Heart right ventricle (tissue), 16 donors: Measurements from ENCODE around the gene ZNF423. TPM values are rescaled to one million over a fixed set of nuclear protein-coding genes. Genes with fewer than 3 reads are reported as not detected.

ENCODE experiments used
- ATAC-seq, 8 donors: fragments of 200-7000 bp; cut with Tn5 transposase; one replicate each; pipeline ENCODE4 v1.9.1; 2020; ENCODE audit warnings: mild to moderate bottlenecking in 8 of 8, moderate library complexity in 8 of 8, moderate number of reproducible peaks in 1 of 8
- DNase-seq, 2 donors: peaks; one replicate each; pipeline ENCODE4 v3.0.0-alpha.2; 2020
- H3K27ac ChIP-seq, 10 donors: fragments of 200-600 bp; sonication (generic) in 2 of 10; one replicate each; pipeline versions ENCODE4 v1.5.0 to v1.8.0; 2020 to 2022; ENCODE audit warnings: mild to moderate bottlenecking in 3 of 10
- H3K27me3 ChIP-seq, 7 donors: fragments of 200-600 bp; one replicate each; pipeline ENCODE4 v1.8.0; 2021 to 2022; ENCODE audit warnings: mild to moderate bottlenecking in 2 of 7
- H3K36me3 ChIP-seq, 9 donors: fragments of 200-600 bp; sonication (generic) in 1 of 9; one replicate each; pipeline versions ENCODE4 v1.5.0 to v1.8.0; 2020 to 2022; ENCODE audit warnings: mild to moderate bottlenecking in 2 of 9
- H3K4me1 ChIP-seq, 9 donors: fragments of 200-600 bp; sonication (generic) in 1 of 9; one replicate each; pipeline versions ENCODE4 v1.5.0 to v1.8.0; 2020 to 2022; ENCODE audit warnings: mild to moderate bottlenecking in 4 of 9
- H3K4me3 ChIP-seq, 10 donors: fragments of 200-600 bp; sonication (generic) in 2 of 10; one replicate each; pipeline versions ENCODE4 v1.5.0 to v1.8.0; 2020 to 2022; ENCODE audit warnings: mild to moderate bottlenecking in 7 of 10, moderate library complexity in 2 of 10
- H3K9me3 ChIP-seq, 11 donors: fragments of 200-600 bp in 10 of 11; sonication (generic) in 2 of 11; one replicate each; pipeline versions ENCODE4 v1.5.0 to v1.8.0; 2013 to 2022; ENCODE audit warnings: mild to moderate bottlenecking in 2 of 11, control low read depth in 1 of 11, moderate library complexity in 1 of 11
- WGBS, 2 donors: extraction: QIAGEN DNeasy Blood & Tissue Kit; methylation state at CpG; one replicate each; pipeline ENCODE4 v1.1.7; 2013; ENCODE audit warnings: inconsistent platforms in 1 of 2; 5-methylcytosine and 5-hydroxymethylcytosine counted together
- intact Hi-C, 10 donors: fragments of 100-400 bp; cut with DNase I; formaldehyde crosslinking; loops; one replicate each; pipeline versions ENCODE4 v1.11.1 to v1.14.2; 2022
- polyA plus RNA-seq, 2 donors: library from polyadenylated mRNA; stranded (reverse); fragments of 200-250 nt; gene quantifications; one replicate each; pipeline ENCODE4 v1.2.3, GENCODE V29; 2013
- total RNA-seq, 10 donors: library from RNA; stranded (reverse); fragmentation: NEBNext Ultra II Directional in 3 of 10; extraction: Animal tissue kit (Norgen Biotek cat#: 25700) in 3 of 10; gene quantifications; one replicate each; pipeline versions ENCODE4 v1.2.1 to v1.2.4, GENCODE V29; 2021 to 2023
- TF ChIP-seq, protein P1 (sequence below), 9 donors: fragments of 200-600 bp; sonication (generic) in 2 of 9; IDR thresholded peaks; one replicate each; pipeline versions ENCODE4 v1.5.0 to v1.8.0; 2021 to 2022; ENCODE audit warnings: antibody characterized with exemption in 9 of 9, mild to moderate bottlenecking in 5 of 9, moderate library complexity in 1 of 9
- donor health status: Arrhythmogenic right ventricular cardiomyopathy.
- donor health status: ischemic (EF 13 %, LVEDD 7.1; RV severe dilation, severe dysfunction).
- donor health status: healthy with polysubstance abuse.
- donor health status: DM: no; HTN: yes; CAD: no.
- donor health status: DM: no; HTN: no; CAD: no.
- donor health status: ischemic (EF 25% LVEDD 6.9; RV normal size, moderate dysfunction).
- donor health status: ischemic (EF 25% LVEDD 5.7; RV mildly dilated, moderate dysfunction).
- donor health status: healthy.
- donor health status: DM: yes; HTN: yes; CAD: no.
- donor health status: Ischemic cardiomyopathy.
- donor health status: ischemic (EF 35%, LVEDD 5.7; RV mildly dilated, moderate dysfunction).
- donor health status: nonischemic (EF 11% LVEDD 7.7; RV severe dilation, severe dysfunction).
- donor health status: DM: yes; HTN: yes; CAD: no.
- donor health status: PGD.
- donor health status: ischemic (EF 29% LVEDD 5.4; RV normal size, mild dysfunction).
- donor health status: nonischemic (EF 23%, LVEDD 6.1; RV moderate dilation, normal function).

Gene ZNF423
- total and polyA plus RNA-seq, 12 donors = 2.6 to 10.6 (median 7.0) TPM

DNA sequence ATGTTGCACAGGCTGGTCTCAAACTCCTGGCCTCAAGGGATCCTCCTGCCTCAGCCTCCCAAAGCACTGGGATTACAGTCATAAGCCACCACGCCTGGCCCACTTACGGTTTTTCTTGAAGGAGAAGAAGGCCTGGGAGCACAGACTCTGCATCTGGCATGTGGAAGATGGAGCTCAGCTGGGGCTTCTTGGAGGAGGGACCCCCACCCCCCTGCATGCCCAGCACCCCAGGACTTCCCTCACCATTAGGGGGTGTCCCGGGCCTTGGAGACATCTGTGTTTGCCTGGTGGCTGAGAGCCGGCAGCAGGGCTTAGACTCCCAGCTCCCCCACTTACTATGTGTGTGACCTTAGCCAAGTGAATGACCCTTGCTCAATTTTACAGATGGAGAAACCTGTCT lies 204.7 kb downstream of the ZNF423 start:
- TF ChIP-seq, protein P1, sequence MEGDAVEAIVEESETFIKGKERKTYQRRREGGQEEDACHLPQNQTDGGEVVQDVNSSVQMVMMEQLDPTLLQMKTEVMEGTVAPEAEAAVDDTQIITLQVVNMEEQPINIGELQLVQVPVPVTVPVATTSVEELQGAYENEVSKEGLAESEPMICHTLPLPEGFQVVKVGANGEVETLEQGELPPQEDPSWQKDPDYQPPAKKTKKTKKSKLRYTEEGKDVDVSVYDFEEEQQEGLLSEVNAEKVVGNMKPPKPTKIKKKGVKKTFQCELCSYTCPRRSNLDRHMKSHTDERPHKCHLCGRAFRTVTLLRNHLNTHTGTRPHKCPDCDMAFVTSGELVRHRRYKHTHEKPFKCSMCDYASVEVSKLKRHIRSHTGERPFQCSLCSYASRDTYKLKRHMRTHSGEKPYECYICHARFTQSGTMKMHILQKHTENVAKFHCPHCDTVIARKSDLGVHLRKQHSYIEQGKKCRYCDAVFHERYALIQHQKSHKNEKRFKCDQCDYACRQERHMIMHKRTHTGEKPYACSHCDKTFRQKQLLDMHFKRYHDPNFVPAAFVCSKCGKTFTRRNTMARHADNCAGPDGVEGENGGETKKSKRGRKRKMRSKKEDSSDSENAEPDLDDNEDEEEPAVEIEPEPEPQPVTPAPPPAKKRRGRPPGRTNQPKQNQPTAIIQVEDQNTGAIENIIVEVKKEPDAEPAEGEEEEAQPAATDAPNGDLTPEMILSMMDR (IDR thresholded peaks at IDR 0.05) = no peak

DNA sequence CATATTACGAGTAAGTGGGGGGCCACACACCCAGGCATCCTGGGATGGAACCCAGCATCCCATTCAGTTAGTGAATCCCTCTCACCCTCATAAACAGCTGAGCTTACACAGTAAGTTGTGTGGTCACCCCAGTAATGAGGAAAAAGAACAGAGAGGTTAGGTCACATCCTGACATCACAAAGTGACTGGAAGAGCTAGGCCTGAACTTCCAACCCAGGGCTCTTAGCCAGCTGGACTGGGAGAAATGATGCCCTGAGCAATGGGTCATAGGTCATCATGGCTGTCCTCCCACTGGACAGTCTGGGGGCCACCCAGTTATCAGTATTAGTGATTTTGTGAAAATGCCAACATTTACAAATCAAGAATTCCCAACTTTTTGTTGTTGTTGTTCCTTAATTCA lies 205.3 kb downstream of the ZNF423 start:
- Histone ChIP-seq H3K36me3 (peaks cover 0 to 5% (median 0%) of the 10 kb centered on the region in 9 donors), H3K27ac (no peak overlapping the region), H3K4me1 (peaks cover 0 to 21% (median 0%) of the 10 kb centered on the region in 9 donors), H3K27me3 (no peaks in the 10 kb centered on the region), H3K9me3 (peaks cover 0 to 41% (median 13%) of the 10 kb centered on the region in 11 donors), H3K4me3 (no peak overlapping the region)
- ATAC-seq = peak in 1 of 8 donors; percentile 5
- intact Hi-C loops = loop anchor here in 1 of 10 donors (10.0 kb wide), 1 partner anchor 94 kb away; no protein-coding TSS in a partner anchor
- WGBS, 2 donors = 96 to 100% methylated on average over 1 of the region's 1 CpG
- TF ChIP-seq, protein P1 (IDR thresholded peaks at IDR 0.05) = no peak
- no peak for DNase-seq

More for the DNA sequence above, 204.7 kb downstream of the ZNF423 start:
- Histone ChIP-seq H3K9me3 (peaks cover 0 to 35% (median 13%) of the 10 kb centered on the region in 11 donors), H3K4me3 (no peak overlapping the region), H3K4me1 (peaks cover 0 to 21% (median 0%) of the 10 kb centered on the region in 9 donors), H3K27ac (no peak overlapping the region), H3K27me3 (no peaks in the 10 kb centered on the region), H3K36me3 (peaks cover 0 to 5% (median 0%) of the 10 kb centered on the region in 9 donors)
- WGBS, 2 donors = 78 to 83% methylated on average over 4 of the region's 4 CpGs
- intact Hi-C loops = loop anchor here in 1 of 10 donors (10.0 kb wide), 1 partner anchor 94 kb away; no protein-coding TSS in a partner anchor
- DNase-seq = no peak
- no peak for ATAC-seq

DNA sequence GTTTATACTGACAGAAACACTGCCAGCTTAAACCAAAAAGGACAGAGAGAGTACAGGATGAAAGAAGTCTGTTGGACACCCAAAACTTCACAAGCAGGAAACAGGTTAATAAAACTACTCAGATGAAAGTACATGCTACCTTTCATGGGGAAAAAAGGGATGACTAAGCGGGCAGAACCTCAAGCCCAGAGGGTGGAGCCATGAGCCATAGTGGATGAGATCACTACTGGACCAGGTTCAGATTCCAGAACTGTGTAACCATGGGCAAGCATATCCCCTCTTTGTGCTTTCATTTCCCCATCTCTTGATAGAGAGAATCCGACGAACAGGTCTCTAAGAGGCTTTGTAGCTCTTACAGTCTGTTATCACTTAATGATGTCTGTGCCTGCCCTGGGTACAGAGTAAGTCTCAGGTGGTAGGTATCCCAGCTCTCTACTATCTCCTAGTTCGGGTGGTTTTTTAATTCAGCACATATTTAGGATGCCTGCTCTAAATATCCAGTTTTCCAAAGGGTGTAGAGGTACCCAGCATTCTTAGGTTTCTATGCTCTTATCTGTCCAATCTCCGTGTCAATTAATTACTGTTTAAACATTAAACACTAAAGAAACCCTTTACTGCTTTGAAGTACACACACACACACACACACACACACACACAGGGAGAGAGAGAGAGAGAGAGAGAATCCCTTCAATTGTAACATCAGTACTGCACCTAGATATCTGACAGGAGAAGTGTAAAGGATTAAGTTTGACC lies 206.7 kb downstream of the ZNF423 start:
- ATAC-seq (peak in 1 of 8 donors; percentile 66), DNase-seq (no peak)
- Histone ChIP-seq H3K36me3 (peaks cover 0 to 5% (median 0%) of the 10 kb centered on the region in 9 donors), H3K27me3 (no peaks in the 10 kb centered on the region), H3K27ac (peak overlapping the region in 1 of 10 donors; percentile 26), H3K4me1 (peaks cover 0 to 21% (median 1%) of the 10 kb centered on the region in 9 donors), H3K9me3 (peaks cover 0 to 48% (median 17%) of the 10 kb centered on the region in 11 donors), H3K4me3 (no peak overlapping the region)
- TF ChIP-seq, protein P1 (IDR thresholded peaks at IDR 0.05) = no peak
- intact Hi-C loops = no loop called here
- 62 to 73% methylated on average over 5 of the region's 5 CpGs for WGBS, 2 donors

DNA sequence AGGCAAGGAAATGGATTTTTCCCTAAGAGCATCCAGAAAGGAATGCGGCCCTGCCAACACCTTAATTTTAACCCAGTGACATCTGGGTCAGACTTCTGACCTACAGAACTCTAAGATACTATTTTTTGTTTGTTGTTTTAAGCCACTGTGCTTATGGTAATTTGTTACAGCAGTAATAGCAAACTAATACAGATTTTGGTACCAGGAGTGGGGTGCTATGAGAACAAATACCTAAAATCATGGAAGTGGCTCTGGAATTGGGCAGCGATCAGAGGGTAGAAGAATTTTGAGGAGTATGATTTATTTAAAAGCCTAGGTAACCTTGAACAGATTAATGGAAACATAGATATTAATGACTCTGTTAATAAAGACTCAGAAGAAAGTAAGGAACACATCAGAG lies 208.2 kb downstream of the ZNF423 start:
- Histone ChIP-seq H3K27me3 (no peaks in the 10 kb centered on the region), H3K4me3 (no peak overlapping the region), H3K9me3 (peaks cover 0 to 48% (median 17%) of the 10 kb centered on the region in 11 donors), H3K27ac (no peak overlapping the region), H3K4me1 (peaks cover 0 to 23% (median 6%) of the 10 kb centered on the region in 9 donors), H3K36me3 (peaks cover 0 to 5% (median 0%) of the 10 kb centered on the region in 9 donors)
- TF ChIP-seq, protein P1 (IDR thresholded peaks at IDR 0.05) = no peak
- intact Hi-C loops = no loop called here
- ATAC-seq (no peak), DNase-seq (no peak)
- WGBS, 2 donors = 71 to 99% methylated on average over 2 of the region's 2 CpGs
